Heart right ventricle (tissue), 16 donors: ENCODE measurements around the gene DNAJC11. TPM values are rescaled to one million over a fixed set of nuclear protein-coding genes. Genes with fewer than 3 reads are reported as not detected.

Source experiments
- ATAC-seq, 8 donors: fragments of 200-7000 bp; cut with Tn5 transposase; one replicate each; pipeline ENCODE4 v1.9.1; 2020; ENCODE audit warnings: mild to moderate bottlenecking in 8 of 8, moderate library complexity in 8 of 8, moderate number of reproducible peaks in 1 of 8
- DNase-seq, 2 donors: peaks; one replicate each; pipeline ENCODE4 v3.0.0-alpha.2; 2020
- H3K27ac ChIP-seq, 10 donors: fragments of 200-600 bp; sonication (generic) in 2 of 10; one replicate each; pipeline versions ENCODE4 v1.5.0 to v1.8.0; 2020 to 2022; ENCODE audit warnings: mild to moderate bottlenecking in 3 of 10
- H3K27me3 ChIP-seq, 7 donors: fragments of 200-600 bp; one replicate each; pipeline ENCODE4 v1.8.0; 2021 to 2022; ENCODE audit warnings: mild to moderate bottlenecking in 2 of 7
- H3K36me3 ChIP-seq, 9 donors: fragments of 200-600 bp; sonication (generic) in 1 of 9; one replicate each; pipeline versions ENCODE4 v1.5.0 to v1.8.0; 2020 to 2022; ENCODE audit warnings: mild to moderate bottlenecking in 2 of 9
- H3K4me1 ChIP-seq, 9 donors: fragments of 200-600 bp; sonication (generic) in 1 of 9; one replicate each; pipeline versions ENCODE4 v1.5.0 to v1.8.0; 2020 to 2022; ENCODE audit warnings: mild to moderate bottlenecking in 4 of 9
- H3K4me3 ChIP-seq, 10 donors: fragments of 200-600 bp; sonication (generic) in 2 of 10; one replicate each; pipeline versions ENCODE4 v1.5.0 to v1.8.0; 2020 to 2022; ENCODE audit warnings: mild to moderate bottlenecking in 7 of 10, moderate library complexity in 2 of 10
- H3K9me3 ChIP-seq, 11 donors: fragments of 200-600 bp in 10 of 11; sonication (generic) in 2 of 11; one replicate each; pipeline versions ENCODE4 v1.5.0 to v1.8.0; 2013 to 2022; ENCODE audit warnings: mild to moderate bottlenecking in 2 of 11, control low read depth in 1 of 11, moderate library complexity in 1 of 11
- CTCF ChIP-seq, 9 donors: fragments of 200-600 bp; sonication (generic) in 2 of 9; IDR thresholded peaks; one replicate each; pipeline versions ENCODE4 v1.5.0 to v1.8.0; 2021 to 2022; ENCODE audit warnings: antibody characterized with exemption in 9 of 9, mild to moderate bottlenecking in 5 of 9, moderate library complexity in 1 of 9
- WGBS, 2 donors: extraction: QIAGEN DNeasy Blood & Tissue Kit; methylation state at CpG; one replicate each; pipeline ENCODE4 v1.1.7; 2013; ENCODE audit warnings: inconsistent platforms in 1 of 2; 5-methylcytosine and 5-hydroxymethylcytosine counted together
- intact Hi-C, 10 donors: fragments of 100-400 bp; cut with DNase I; formaldehyde crosslinking; loops; one replicate each; pipeline versions ENCODE4 v1.11.1 to v1.14.2; 2022
- polyA plus RNA-seq, 2 donors: library from polyadenylated mRNA; stranded (reverse); fragments of 200-250 nt; gene quantifications; one replicate each; pipeline ENCODE4 v1.2.3, GENCODE V29; 2013
- total RNA-seq, 10 donors: library from RNA; stranded (reverse); fragmentation: NEBNext Ultra II Directional in 3 of 10; extraction: Animal tissue kit (Norgen Biotek cat#: 25700) in 3 of 10; gene quantifications; one replicate each; pipeline versions ENCODE4 v1.2.1 to v1.2.4, GENCODE V29; 2021 to 2023
- donor health status: Arrhythmogenic right ventricular cardiomyopathy.
- donor health status: ischemic (EF 13 %, LVEDD 7.1; RV severe dilation, severe dysfunction).
- donor health status: healthy with polysubstance abuse.
- donor health status: DM: no; HTN: yes; CAD: no.
- donor health status: DM: no; HTN: no; CAD: no.
- donor health status: ischemic (EF 25% LVEDD 6.9; RV normal size, moderate dysfunction).
- donor health status: ischemic (EF 25% LVEDD 5.7; RV mildly dilated, moderate dysfunction).
- donor health status: healthy.
- donor health status: DM: yes; HTN: yes; CAD: no.
- donor health status: Ischemic cardiomyopathy.
- donor health status: ischemic (EF 35%, LVEDD 5.7; RV mildly dilated, moderate dysfunction).
- donor health status: nonischemic (EF 11% LVEDD 7.7; RV severe dilation, severe dysfunction).
- donor health status: DM: yes; HTN: yes; CAD: no.
- donor health status: PGD.
- donor health status: ischemic (EF 29% LVEDD 5.4; RV normal size, mild dysfunction).
- donor health status: nonischemic (EF 23%, LVEDD 6.1; RV moderate dilation, normal function).

The DNAJC11 gene
- total and polyA plus RNA-seq, 12 donors, result 31.2 to 80.6 (median 71.9) TPM

- Histone ChIP-seq H3K9me3 (no peaks in the 10 kb centered on the region), H3K27ac (peak within 1 kb of the TSS; percentile 54 to 91 (median 85)), H3K4me3 (peak within 1 kb of the TSS; percentile 64 to 95 (median 86)), H3K27me3 (no peaks in the 10 kb centered on the region), H3K4me1 (peaks cover 8 to 26% (median 22%) of the 10 kb centered on the region in 9 donors), H3K36me3 (peaks cover 0 to 76% (median 30%) of the 10 kb centered on the region in 9 donors)
- peak in 3 of 9 donors; percentile 16 to 38 (median 32) for TF ChIP-seq CTCF (IDR thresholded peaks at IDR 0.05)
- ATAC-seq (peak; percentile 90 to 95 (median 93)), DNase-seq (peak; percentile 89 to 92)
- intact Hi-C loops, result loop anchor here in 3 of 10 donors (5.0 kb wide), 3 partner anchors 53 to 73 kb away; partner anchors contain the start of genes NOL9 (in 1 of the 3) and TAS1R1 (in 1 of the 3)
- WGBS, 2 donors, result 1% methylated on average over 56 to 73 of the region's 73 CpGs
Measured at GRCh38 chr1:6624710-6625583, 76.7 kb downstream of the DNAJC11 start, which contains the start of gene THAP3. Gene THAP3, plus strand, starts transcription at chr1:6624868. Its CDS starts 351 bp downstream, at chr1:6625219.

- Histone ChIP-seq H3K27me3 (no peaks in the 10 kb centered on the region), H3K4me1 (peaks cover 8 to 26% (median 22%) of the 10 kb centered on the region in 9 donors), H3K27ac (no peak overlapping the region), H3K4me3 (no peak overlapping the region), H3K9me3 (no peaks in the 10 kb centered on the region), H3K36me3 (peaks cover 0 to 75% (median 20%) of the 10 kb centered on the region in 9 donors)
- intact Hi-C loops, result no loop called here
- ATAC-seq (no peak), DNase-seq (no peak)
- TF ChIP-seq CTCF (IDR thresholded peaks at IDR 0.05), result no peak
- WGBS, 2 donors, result 73 to 75% methylated on average over 14 of the region's 14 CpGs
Measured at GRCh38 chr1:6623269-6623965, 78.2 kb downstream of the DNAJC11 start.

GRCh38 chr1:6622396-6623152 lies 79.0 kb downstream of the DNAJC11 start:
- peaks cover 8 to 26% (median 22%) of the 10 kb centered on the region in 9 donors for H3K4me1 ChIP-seq
- no peak overlapping the region for H3K27ac ChIP-seq
- H3K27me3 ChIP-seq, result no peaks in the 10 kb centered on the region
- no peak for ATAC-seq
- no peaks in the 10 kb centered on the region for H3K9me3 ChIP-seq
- DNase-seq, result no peak
- 87% methylated on average over 10 of the region's 10 CpGs for WGBS, 2 donors
- peaks cover 0 to 75% (median 20%) of the 10 kb centered on the region in 9 donors for H3K36me3 ChIP-seq
- no peak overlapping the region for H3K4me3 ChIP-seq
- intact Hi-C loops, result no loop called here
- no peak for TF ChIP-seq CTCF (IDR thresholded peaks at IDR 0.05)
